ENCODE data around the gene EZH1. TPM values are rescaled to one million over a fixed set of nuclear protein-coding genes. Genes with fewer than 3 reads are reported as not detected.

EZH1 gene
- total RNA-seq = 100 to 1,000 TPM in 1 of 5 donors, 10 to 100 TPM in 4; 28.1 to 512 (median 35.6) TPM
- 10 to 100 TPM in 1 of 3 donors, 1 to 10 TPM in 2; 6.3 to 16.0 (median 6.7) TPM for polyA plus RNA-seq
- long read RNA-seq, donor 1 = 0 reads
- long read RNA-seq, donor 2, partial matches to known transcripts = 0 of 2 reads
- long read RNA-seq, donor 2, other reads (novel, unspliced or antisense) = 0 of 2 reads
- long read RNA-seq, donor 3 = 0 reads
- long read RNA-seq, donor 4 = 0 reads
- long read RNA-seq, donor 5, partial matches to known transcripts = 0 of 1 reads
- long read RNA-seq, donor 5, other reads (novel, unspliced or antisense) = 0 of 1 reads
- long read RNA-seq, donor 6, full-length matches to known transcripts = 5 of 755 reads
- long read RNA-seq, donor 6, partial matches to known transcripts = 713 of 755 reads
- long read RNA-seq, donor 6, other reads (novel, unspliced or antisense) = 37 of 755 reads
- long read RNA-seq, donor 7 = 0 reads
- long read RNA-seq, donor 8, partial matches to known transcripts = 5 of 14 reads
- long read RNA-seq, donor 8, other reads (novel, unspliced or antisense) = 8 of 14 reads
- long read RNA-seq, donor 9 = 0 reads
- long read RNA-seq, donor 10 = 0 reads

DNA sequence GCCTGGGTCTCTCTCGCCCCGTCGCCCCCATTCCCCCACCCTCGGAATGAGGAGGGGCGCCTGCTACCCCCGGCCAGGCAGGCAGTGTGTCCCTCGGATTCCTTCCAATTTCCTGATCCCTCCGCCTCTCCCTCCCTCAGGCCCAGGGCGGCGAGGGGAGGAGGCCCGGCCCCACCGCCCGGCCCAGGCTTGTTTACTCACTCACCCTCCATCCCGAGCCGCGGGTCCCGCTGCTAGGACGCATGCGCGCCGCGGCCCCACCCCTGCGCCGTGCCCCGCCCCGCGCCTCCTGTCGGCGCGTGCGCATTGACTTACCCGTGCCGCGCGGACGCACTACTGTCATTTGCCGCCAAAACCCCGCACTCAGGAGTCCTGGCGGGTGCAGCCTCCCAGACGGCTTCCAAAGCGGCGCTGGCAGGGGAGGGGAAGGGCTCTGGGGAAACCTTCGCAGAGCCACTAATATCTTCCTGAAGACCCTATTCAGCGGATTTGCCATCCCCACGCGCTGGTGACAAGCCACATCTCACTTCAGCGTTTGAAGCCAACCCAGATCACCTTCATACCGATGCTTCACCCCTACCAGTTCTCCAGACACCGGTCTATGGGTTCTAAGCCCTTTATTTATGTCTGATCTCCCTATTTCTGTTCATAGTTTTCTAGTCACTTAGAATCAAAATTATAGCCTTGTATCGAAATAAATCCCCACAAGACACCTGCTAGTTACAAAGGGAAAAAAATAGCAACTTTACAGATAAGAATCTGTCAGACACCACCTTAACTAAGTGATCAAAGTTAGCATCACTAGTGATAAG lies at the start of gene EZH1:
Gene EZH1, minus strand, starts transcription at position 235 of the 812 bp plus-strand sequence. CDS start 16,099 bp downstream, outside the sequence.
- TF ChIP-seq, protein P1, sequence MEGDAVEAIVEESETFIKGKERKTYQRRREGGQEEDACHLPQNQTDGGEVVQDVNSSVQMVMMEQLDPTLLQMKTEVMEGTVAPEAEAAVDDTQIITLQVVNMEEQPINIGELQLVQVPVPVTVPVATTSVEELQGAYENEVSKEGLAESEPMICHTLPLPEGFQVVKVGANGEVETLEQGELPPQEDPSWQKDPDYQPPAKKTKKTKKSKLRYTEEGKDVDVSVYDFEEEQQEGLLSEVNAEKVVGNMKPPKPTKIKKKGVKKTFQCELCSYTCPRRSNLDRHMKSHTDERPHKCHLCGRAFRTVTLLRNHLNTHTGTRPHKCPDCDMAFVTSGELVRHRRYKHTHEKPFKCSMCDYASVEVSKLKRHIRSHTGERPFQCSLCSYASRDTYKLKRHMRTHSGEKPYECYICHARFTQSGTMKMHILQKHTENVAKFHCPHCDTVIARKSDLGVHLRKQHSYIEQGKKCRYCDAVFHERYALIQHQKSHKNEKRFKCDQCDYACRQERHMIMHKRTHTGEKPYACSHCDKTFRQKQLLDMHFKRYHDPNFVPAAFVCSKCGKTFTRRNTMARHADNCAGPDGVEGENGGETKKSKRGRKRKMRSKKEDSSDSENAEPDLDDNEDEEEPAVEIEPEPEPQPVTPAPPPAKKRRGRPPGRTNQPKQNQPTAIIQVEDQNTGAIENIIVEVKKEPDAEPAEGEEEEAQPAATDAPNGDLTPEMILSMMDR (IDR thresholded peaks at IDR 0.05) = peak in 1 of 7 experiments; percentile 32
- TF ChIP-seq POLR2AphosphoS5 (IDR thresholded peaks at IDR 0.05) = peak; percentile 74 to 93 (median 79)
- TF ChIP-seq POLR2A (IDR thresholded peaks at IDR 0.05) = peak in 1 of 4 donors; percentile 14
- TF ChIP-seq EP300 (IDR thresholded peaks at IDR 0.05) = no peak
- peak; percentile 94 to 98 for DNase-seq
- peak within 1 kb of the TSS; percentile 57 to 86 (median 73) for H3K4me3 ChIP-seq
- WGBS, 5 donors = 4 to 13% (median 5%) methylated on average over 23 to 50 of the region's 50 CpGs
- H3K4me1 ChIP-seq = peaks cover 11 to 62% (median 53%) of the 10 kb centered on the region in 4 donors
- peak within 1 kb of the TSS; percentile 94 to 97 (median 96) for H3K27ac ChIP-seq
- intact Hi-C loops (cut with DNase I; ENCODE audit: low total_unique reads) = no loop called here
- peaks cover 0 to 6% (median 2%) of the 10 kb centered on the region in 4 donors for H3K36me3 ChIP-seq
- H3K9me3 ChIP-seq = no peaks in the 10 kb centered on the region
- no peaks in the 10 kb centered on the region for H3K27me3 ChIP-seq

GRCh38 chr17:42792545-42792944 lies 47.7 kb upstream of the EZH1 start:
- 50 to 69% (median 56%) methylated on average over 5 of the region's 5 CpGs for WGBS, 5 donors
- Histone ChIP-seq H3K36me3 (peaks cover 0 to 28% (median 17%) of the 10 kb centered on the region in 4 donors), H3K27me3 (peaks cover 0 to 9% (median 0%) of the 10 kb centered on the region in 3 donors), H3K4me3 (no peak overlapping the region), H3K9me3 (no peaks in the 10 kb centered on the region), H3K4me1 (peaks cover 9 to 20% (median 15%) of the 10 kb centered on the region in 4 donors), H3K27ac (no peak overlapping the region)
- TF ChIP-seq EP300 (IDR thresholded peaks at IDR 0.05) (no peak), POLR2AphosphoS5 (IDR thresholded peaks at IDR 0.05) (no peak), POLR2A (IDR thresholded peaks at IDR 0.05) (no peak)
- TF ChIP-seq, protein P1 (IDR thresholded peaks at IDR 0.05) = no peak
- intact Hi-C loops (cut with DNase I; ENCODE audit: low total_unique reads) = no loop called here
- no peak for DNase-seq

DNA sequence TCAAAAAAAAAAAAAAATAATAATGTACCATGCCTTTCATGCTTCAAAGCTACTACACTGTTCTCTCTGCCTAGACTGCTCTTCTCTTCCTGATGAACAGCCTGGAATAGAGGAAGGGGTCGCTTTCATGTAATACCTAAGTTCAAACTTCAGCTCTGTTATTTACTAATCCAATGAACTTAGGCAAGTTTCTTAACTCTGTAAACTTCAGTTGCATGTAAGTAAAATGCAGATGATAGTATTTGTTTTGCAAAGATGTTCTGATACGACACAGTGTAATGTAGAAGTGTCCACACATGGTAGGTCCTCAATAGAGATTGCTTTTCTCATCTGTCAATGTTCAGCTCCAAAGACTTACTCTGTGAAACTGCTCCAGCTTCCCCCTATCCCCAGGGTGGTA lies 47.1 kb upstream of the EZH1 start:
- Histone ChIP-seq H3K27me3 (peaks cover 0 to 15% (median 0%) of the 10 kb centered on the region in 3 donors), H3K4me3 (no peak overlapping the region), H3K9me3 (no peaks in the 10 kb centered on the region), H3K27ac (no peak overlapping the region), H3K4me1 (peaks cover 3 to 14% (median 9%) of the 10 kb centered on the region in 4 donors), H3K36me3 (peaks cover 0 to 26% (median 17%) of the 10 kb centered on the region in 4 donors)
- DNase-seq = no peak
- TF ChIP-seq, protein P1 (IDR thresholded peaks at IDR 0.05) = no peak
- TF ChIP-seq POLR2AphosphoS5 (IDR thresholded peaks at IDR 0.05) (no peak), EP300 (IDR thresholded peaks at IDR 0.05) (no peak), POLR2A (IDR thresholded peaks at IDR 0.05) (no peak)
- intact Hi-C loops (cut with DNase I; ENCODE audit: low total_unique reads) = no loop called here
- 67 to 76% (median 71%) methylated on average over 2 of the region's 2 CpGs for WGBS, 5 donors

DNA sequence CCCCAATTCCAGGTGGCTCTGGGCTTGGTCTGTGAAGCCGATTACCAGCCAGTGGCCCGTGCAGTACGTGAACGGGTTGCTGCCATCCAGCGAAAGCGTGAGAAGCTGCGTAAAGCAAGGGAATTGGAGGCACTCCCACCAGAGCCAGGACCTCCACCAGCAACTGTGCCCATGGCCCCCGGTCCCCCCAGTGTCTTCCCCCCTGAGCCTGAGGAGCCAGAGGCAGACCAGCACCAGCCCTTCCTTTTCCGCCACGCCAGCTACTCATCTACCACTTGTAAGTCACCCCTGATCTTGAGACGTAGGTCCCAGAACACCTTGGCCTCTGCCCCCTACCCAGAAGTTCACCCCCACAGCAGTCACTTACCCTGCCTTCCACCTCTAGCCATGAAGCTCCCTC lies 42.4 kb upstream of the EZH1 start:
- H3K4me3 ChIP-seq = no peak overlapping the region

More for the DNA sequence above, 42.4 kb upstream of the EZH1 start:
- no peak for TF ChIP-seq EP300 (IDR thresholded peaks at IDR 0.05)
- TF ChIP-seq POLR2AphosphoS5 (IDR thresholded peaks at IDR 0.05) = no peak
- no peak for TF ChIP-seq POLR2A (IDR thresholded peaks at IDR 0.05)
- TF ChIP-seq, protein P1 (IDR thresholded peaks at IDR 0.05) = no peak
- peaks cover 4 to 61% (median 31%) of the 10 kb centered on the region in 3 donors for H3K27me3 ChIP-seq
- DNase-seq = no peak
- 85 to 93% (median 90%) methylated on average over 11 of the region's 11 CpGs for WGBS, 5 donors
- intact Hi-C loops (cut with DNase I; ENCODE audit: low total_unique reads) = no loop called here
- H3K9me3 ChIP-seq = no peaks in the 10 kb centered on the region
- H3K36me3 ChIP-seq = no peaks in the 10 kb centered on the region
- H3K4me1 ChIP-seq = peaks cover under 1 to 19% (median 3%) of the 10 kb centered on the region in 4 donors
- no peak overlapping the region for H3K27ac ChIP-seq
